Activated naive CD8-positive, alpha-beta T cell treated with anti-CD3 and anti-CD28 coated beads, Interleukin-2, amount 50 U/mL, for 24 hours (primary cell): Measurements from ENCODE around the gene COX7A1.
"Not testable (repeated sequence)": the region's sequence is repeated elsewhere in the genome, so short reads cannot be mapped to it uniquely, and the experiment has no call there.

Experiments
- ATAC-seq: fragments of 150-1000 bp; cut with Tn5 transposase; one replicate; pipeline ENCODE4 v1.10.0; 2021
- DNase-seq: peaks from one replicate; pipeline ENCODE4 v3.0.0; 2021
- H3K27ac Mint-ChIP-seq: one replicate; pipeline ENCODE4 v1.8.0; 2021; ENCODE audit warnings: mild to moderate bottlenecking, mixed read lengths
- H3K27me3 Mint-ChIP-seq: one replicate; pipeline ENCODE4 v1.8.0; 2021; ENCODE audit warnings: mixed read lengths
- H3K36me3 Mint-ChIP-seq: one replicate; pipeline ENCODE4 v1.8.0; 2021; ENCODE audit warnings: low read depth, mixed read lengths
- H3K4me1 Mint-ChIP-seq: one replicate; pipeline ENCODE4 v1.8.0; 2021; ENCODE audit warnings: mixed read lengths
- H3K4me3 Mint-ChIP-seq: one replicate; pipeline ENCODE4 v1.8.0; 2021; ENCODE audit warnings: mild to moderate bottlenecking, moderate library complexity, mixed read lengths
- H3K9me3 Mint-ChIP-seq: one replicate; pipeline ENCODE4 v1.8.0; 2021; ENCODE audit warnings: mixed read lengths

COX7A1 gene

GRCh38 chr19:36152352-36153091, at the start of gene COX7A1:
COX7A1 (minus strand) TSS chr19:36152447; CDS start chr19:36152407, 40 bp downstream.
- H3K4me3 Mint-ChIP-seq: no peak within 1 kb of the TSS
- H3K27me3 Mint-ChIP-seq: no peaks in the 10 kb centered on the region
- H3K9me3 Mint-ChIP-seq: no peaks in the 10 kb centered on the region
- H3K27ac Mint-ChIP-seq: no peak within 1 kb of the TSS
- peaks cover 13% of the 10 kb centered on the region for H3K36me3 Mint-ChIP-seq
- H3K4me1 Mint-ChIP-seq: no peaks in the 10 kb centered on the region
- ATAC-seq: no peak
- no peak for DNase-seq

- no peak overlapping the region for H3K4me3 Mint-ChIP-seq
These were observed 49.4 kb upstream of the COX7A1 start for GRCh38 chr19:36201684-36202083.

GRCh38 chr19:36198119-36198518, 45.9 kb upstream of the COX7A1 start:
- Mint-ChIP-seq H3K36me3 (peaks cover 6% of the 10 kb centered on the region), H3K9me3 (no peaks in the 10 kb centered on the region), H3K4me3 (no peak overlapping the region), H3K4me1 (no peaks in the 10 kb centered on the region), H3K27me3 (no peaks in the 10 kb centered on the region), H3K27ac (no peak overlapping the region)
- no peak for ATAC-seq
- DNase-seq: no peak

More at GRCh38 chr19:36201684-36202083, 49.4 kb upstream of the COX7A1 start:
- Mint-ChIP-seq H3K36me3 (peaks cover 4% of the 10 kb centered on the region), H3K27me3 (no peaks in the 10 kb centered on the region), H3K9me3 (no peaks in the 10 kb centered on the region), H3K4me1 (no peaks in the 10 kb centered on the region), H3K27ac (no peak overlapping the region)
- DNase-seq (no peak), ATAC-seq (no peak)

GRCh38 chr19:36196249-36196648, 44.0 kb upstream of the COX7A1 start:
- Mint-ChIP-seq H3K27ac (no peak overlapping the region), H3K27me3 (no peaks in the 10 kb centered on the region)
- ATAC-seq: no peak

GRCh38 chr19:36186722-36187121, 34.5 kb upstream of the COX7A1 start:
- DNase-seq, H3K9me3 Mint-ChIP-seq, H3K36me3 Mint-ChIP-seq, H3K27me3 Mint-ChIP-seq, H3K27ac Mint-ChIP-seq, H3K4me3 Mint-ChIP-seq, H3K4me1 Mint-ChIP-seq, ATAC-seq: not testable (repeated sequence)

More at GRCh38 chr19:36196249-36196648, 44.0 kb upstream of the COX7A1 start:
- no peak overlapping the region for H3K4me3 Mint-ChIP-seq
- H3K36me3 Mint-ChIP-seq: peaks cover 9% of the 10 kb centered on the region
- DNase-seq: no peak
- H3K9me3 Mint-ChIP-seq: no peaks in the 10 kb centered on the region
- H3K4me1 Mint-ChIP-seq: no peaks in the 10 kb centered on the region

- H3K27ac Mint-ChIP-seq: no peak overlapping the region
- peaks cover 1% of the 10 kb centered on the region for H3K36me3 Mint-ChIP-seq
- H3K27me3 Mint-ChIP-seq: no peaks in the 10 kb centered on the region
- DNase-seq (no peak), ATAC-seq (no peak)
- no peak overlapping the region for H3K4me3 Mint-ChIP-seq
- H3K9me3 Mint-ChIP-seq: no peaks in the 10 kb centered on the region
- no peaks in the 10 kb centered on the region for H3K4me1 Mint-ChIP-seq
These were observed 31.0 kb upstream of the COX7A1 start for GRCh38 chr19:36183245-36183628.

GRCh38 chr19:36182612-36183244, 30.5 kb upstream of the COX7A1 start:
- Mint-ChIP-seq H3K27me3 (no peaks in the 10 kb centered on the region), H3K4me1 (no peaks in the 10 kb centered on the region), H3K9me3 (no peaks in the 10 kb centered on the region), H3K27ac (no peak overlapping the region), H3K36me3 (peaks cover 1% of the 10 kb centered on the region), H3K4me3 (no peak overlapping the region)
- no peak for ATAC-seq
- DNase-seq: no peak

GRCh38 chr19:36179077-36179476, 26.8 kb upstream of the COX7A1 start:
- not testable (repeated sequence) for H3K27ac Mint-ChIP-seq, H3K27me3 Mint-ChIP-seq, H3K4me1 Mint-ChIP-seq, H3K4me3 Mint-ChIP-seq, H3K36me3 Mint-ChIP-seq, DNase-seq, H3K9me3 Mint-ChIP-seq, ATAC-seq

- H3K27me3 Mint-ChIP-seq, H3K36me3 Mint-ChIP-seq, H3K27ac Mint-ChIP-seq, H3K4me3 Mint-ChIP-seq, ATAC-seq, H3K9me3 Mint-ChIP-seq, H3K4me1 Mint-ChIP-seq, DNase-seq: not testable (repeated sequence)
These were observed 21.6 kb upstream of the COX7A1 start for GRCh38 chr19:36173846-36174245.

- Mint-ChIP-seq H3K27ac (no peak overlapping the region), H3K4me1 (peaks cover 6% of the 10 kb centered on the region), H3K27me3 (no peaks in the 10 kb centered on the region), H3K9me3 (no peaks in the 10 kb centered on the region), H3K4me3 (no peak overlapping the region), H3K36me3 (no peaks in the 10 kb centered on the region)
- DNase-seq (no peak), ATAC-seq (no peak)
These were observed 20.6 kb upstream of the COX7A1 start for GRCh38 chr19:36172852-36173251.

GRCh38 chr19:36169084-36169760, 17.0 kb upstream of the COX7A1 start:
- Mint-ChIP-seq H3K9me3 (no peaks in the 10 kb centered on the region), H3K36me3 (no peaks in the 10 kb centered on the region), H3K27me3 (no peaks in the 10 kb centered on the region), H3K4me3 (no peak overlapping the region), H3K4me1 (peaks cover 4% of the 10 kb centered on the region), H3K27ac (no peak overlapping the region)
- DNase-seq (no peak), ATAC-seq (no peak)

GRCh38 chr19:36163813-36164212, 11.6 kb upstream of the COX7A1 start:
- Mint-ChIP-seq H3K9me3 (no peaks in the 10 kb centered on the region), H3K36me3 (peaks cover 2% of the 10 kb centered on the region), H3K27me3 (no peaks in the 10 kb centered on the region), H3K27ac (no peak overlapping the region), H3K4me1 (no peaks in the 10 kb centered on the region), H3K4me3 (no peak overlapping the region)
- ATAC-seq: no peak
- no peak for DNase-seq

GRCh38 chr19:36160821-36161596, 8.8 kb upstream of the COX7A1 start:
- H3K36me3 Mint-ChIP-seq: peaks cover 2% of the 10 kb centered on the region
- no peaks in the 10 kb centered on the region for H3K4me1 Mint-ChIP-seq
- ATAC-seq (no peak), DNase-seq (no peak)
- H3K4me3 Mint-ChIP-seq: no peak overlapping the region
- H3K27ac Mint-ChIP-seq: no peak overlapping the region
- H3K27me3 Mint-ChIP-seq: no peaks in the 10 kb centered on the region
- no peaks in the 10 kb centered on the region for H3K9me3 Mint-ChIP-seq

GRCh38 chr19:36153126-36153525, 879 bp upstream of the COX7A1 start:
- Mint-ChIP-seq H3K9me3 (no peaks in the 10 kb centered on the region), H3K36me3 (peaks cover 11% of the 10 kb centered on the region), H3K4me1 (no peaks in the 10 kb centered on the region), H3K27ac (no peak overlapping the region), H3K27me3 (no peaks in the 10 kb centered on the region), H3K4me3 (no peak overlapping the region)
- no peak for ATAC-seq
- DNase-seq: no peak
